ENCODE data around the gene KIF13A.
"Not testable (repeated sequence)": the region's sequence is repeated elsewhere in the genome, so short reads cannot be mapped to it uniquely, and the experiment has no call there.

Gene KIF13A

GRCh38 chr6:17998003-17998402 is 10.6 kb upstream of the KIF13A start:
- DNase-seq = no peak

- no peak for DNase-seq
These were observed 8.0 kb upstream of the KIF13A start for GRCh38 chr6:17995414-17995813.

- no peak for DNase-seq
These were observed 6.6 kb upstream of the KIF13A start for GRCh38 chr6:17994019-17994418.

GRCh38 chr6:17988422-17988944 is 1.0 kb upstream of the KIF13A start:
- DNase-seq = no peak

- peak; percentile 23 for DNase-seq
These were observed 424 bp upstream of the KIF13A start for GRCh38 chr6:17987697-17988421.

- no peak for DNase-seq
These were observed 584 bp downstream of the KIF13A start for GRCh38 chr6:17986656-17987446.

- DNase-seq = no peak
These were observed 1.3 kb downstream of the KIF13A start for GRCh38 chr6:17985934-17986655.

GRCh38 chr6:17984812-17985670 is 2.4 kb downstream of the KIF13A start:
- DNase-seq = no peak

- no peak for DNase-seq
These were observed 3.0 kb downstream of the KIF13A start for GRCh38 chr6:17984399-17984798.

- DNase-seq = no peak
These were observed 3.7 kb downstream of the KIF13A start for GRCh38 chr6:17983730-17984129.

GRCh38 chr6:17980329-17980728 is 7.1 kb downstream of the KIF13A start:
- no peak for DNase-seq

GRCh38 chr6:17979479-17979878 is 8.0 kb downstream of the KIF13A start:
- no peak for DNase-seq

GRCh38 chr6:17976258-17976657 is 11.2 kb downstream of the KIF13A start:
- DNase-seq = not testable (repeated sequence)

GRCh38 chr6:17974570-17975368 is 12.7 kb downstream of the KIF13A start:
- no peak for DNase-seq

- no peak for DNase-seq
These were observed 14.3 kb downstream of the KIF13A start for GRCh38 chr6:17972978-17973622.

GRCh38 chr6:17972074-17972952 is 15.1 kb downstream of the KIF13A start:
- DNase-seq = no peak

- DNase-seq = no peak
These were observed 16.0 kb downstream of the KIF13A start for GRCh38 chr6:17971128-17972073.

GRCh38 chr6:17968876-17969275 is 18.6 kb downstream of the KIF13A start:
- no peak for DNase-seq
